DMS114 treated with DMSO at 0.1 percent for 48 hours (cell line): ENCODE data around the gene SH3PXD2A.

ENCODE experiments used
- DNase-seq: peaks from one replicate; lab custom pipeline; 2025; ENCODE audit not compliant: unreplicated experiment; lab: John Stamatoyannopoulos, UW

Gene SH3PXD2A

GRCh38 chr10:103572347-103573204, 282.8 kb downstream of the SH3PXD2A start:
- no peak for DNase-seq

GRCh38 chr10:103571656-103571975, 283.8 kb downstream of the SH3PXD2A start:
- no peak for DNase-seq

GRCh38 chr10:103570844-103571655, 284.3 kb downstream of the SH3PXD2A start:
- no peak for DNase-seq

GRCh38 chr10:103569896-103570295, 285.5 kb downstream of the SH3PXD2A start:
- DNase-seq = no peak

- DNase-seq = no peak
These were observed 286.9 kb downstream of the SH3PXD2A start for GRCh38 chr10:103568505-103568904.

- no peak for DNase-seq
These were observed 288.8 kb downstream of the SH3PXD2A start for GRCh38 chr10:103566536-103566935.

GRCh38 chr10:103564776-103565520, 290.4 kb downstream of the SH3PXD2A start:
- no peak for DNase-seq

GRCh38 chr10:103564116-103564501, 291.3 kb downstream of the SH3PXD2A start:
- no peak for DNase-seq

GRCh38 chr10:103563231-103564115, 291.9 kb downstream of the SH3PXD2A start:
- DNase-seq = no peak

GRCh38 chr10:103562383-103562782, 293.0 kb downstream of the SH3PXD2A start:
- no peak for DNase-seq

- DNase-seq = no peak
These were observed 294.5 kb downstream of the SH3PXD2A start for GRCh38 chr10:103560886-103561285.

GRCh38 chr10:103559776-103560175, 295.6 kb downstream of the SH3PXD2A start:
- no peak for DNase-seq

GRCh38 chr10:103558911-103559310, 296.5 kb downstream of the SH3PXD2A start:
- no peak for DNase-seq

- DNase-seq = no peak
These were observed 297.9 kb downstream of the SH3PXD2A start for GRCh38 chr10:103557455-103557854.

GRCh38 chr10:103556383-103557007, 298.9 kb downstream of the SH3PXD2A start:
- no peak for DNase-seq

- no peak for DNase-seq
These were observed 299.7 kb downstream of the SH3PXD2A start for GRCh38 chr10:103555712-103556111.

- no peak for DNase-seq
These were observed 300.1 kb downstream of the SH3PXD2A start for GRCh38 chr10:103555325-103555649.

GRCh38 chr10:103554488-103555324, 300.7 kb downstream of the SH3PXD2A start:
- DNase-seq = no peak

GRCh38 chr10:103553743-103554487, 301.5 kb downstream of the SH3PXD2A start:
- DNase-seq = no peak
